ENCODE data around the gene FGF14. TPM values are rescaled to one million over a fixed set of nuclear protein-coding genes. Genes with fewer than 3 reads are reported as not detected.

Gene FGF14
- total RNA-seq, 1 donor from 2014 or later, result 2.0 TPM

- H3K4me3 ChIP-seq, result no peak overlapping the region
- no peaks in the 10 kb centered on the region for H3K36me3 ChIP-seq
- no peak overlapping the region for H3K27ac ChIP-seq
- DNase-seq (no peak), ATAC-seq (no peak)
- intact Hi-C loops (cut with DNase I), result no loop called here
- H3K9me3 ChIP-seq, result no peaks in the 10 kb centered on the region
- H3K27me3 ChIP-seq, result no peaks in the 10 kb centered on the region
- TF ChIP-seq, protein P1, sequence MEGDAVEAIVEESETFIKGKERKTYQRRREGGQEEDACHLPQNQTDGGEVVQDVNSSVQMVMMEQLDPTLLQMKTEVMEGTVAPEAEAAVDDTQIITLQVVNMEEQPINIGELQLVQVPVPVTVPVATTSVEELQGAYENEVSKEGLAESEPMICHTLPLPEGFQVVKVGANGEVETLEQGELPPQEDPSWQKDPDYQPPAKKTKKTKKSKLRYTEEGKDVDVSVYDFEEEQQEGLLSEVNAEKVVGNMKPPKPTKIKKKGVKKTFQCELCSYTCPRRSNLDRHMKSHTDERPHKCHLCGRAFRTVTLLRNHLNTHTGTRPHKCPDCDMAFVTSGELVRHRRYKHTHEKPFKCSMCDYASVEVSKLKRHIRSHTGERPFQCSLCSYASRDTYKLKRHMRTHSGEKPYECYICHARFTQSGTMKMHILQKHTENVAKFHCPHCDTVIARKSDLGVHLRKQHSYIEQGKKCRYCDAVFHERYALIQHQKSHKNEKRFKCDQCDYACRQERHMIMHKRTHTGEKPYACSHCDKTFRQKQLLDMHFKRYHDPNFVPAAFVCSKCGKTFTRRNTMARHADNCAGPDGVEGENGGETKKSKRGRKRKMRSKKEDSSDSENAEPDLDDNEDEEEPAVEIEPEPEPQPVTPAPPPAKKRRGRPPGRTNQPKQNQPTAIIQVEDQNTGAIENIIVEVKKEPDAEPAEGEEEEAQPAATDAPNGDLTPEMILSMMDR (IDR thresholded peaks at IDR 0.05), result no peak
- H3K4me1 ChIP-seq, result no peaks in the 10 kb centered on the region
Observed at GRCh38 chr13:101730420-101731000, 671.3 kb downstream of the FGF14 start.

GRCh38 chr13:101728615-101729014, 673.2 kb downstream of the FGF14 start:
- H3K9me3 ChIP-seq, result no peaks in the 10 kb centered on the region
- H3K27ac ChIP-seq, result no peak overlapping the region
- no peak for DNase-seq
- H3K36me3 ChIP-seq, result no peaks in the 10 kb centered on the region
- no peak overlapping the region for H3K4me3 ChIP-seq
- TF ChIP-seq, protein P1 (IDR thresholded peaks at IDR 0.05), result no peak
- no peaks in the 10 kb centered on the region for H3K4me1 ChIP-seq
- intact Hi-C loops (cut with DNase I), result no loop called here
- H3K27me3 ChIP-seq, result no peaks in the 10 kb centered on the region
- no peak for ATAC-seq

DNA sequence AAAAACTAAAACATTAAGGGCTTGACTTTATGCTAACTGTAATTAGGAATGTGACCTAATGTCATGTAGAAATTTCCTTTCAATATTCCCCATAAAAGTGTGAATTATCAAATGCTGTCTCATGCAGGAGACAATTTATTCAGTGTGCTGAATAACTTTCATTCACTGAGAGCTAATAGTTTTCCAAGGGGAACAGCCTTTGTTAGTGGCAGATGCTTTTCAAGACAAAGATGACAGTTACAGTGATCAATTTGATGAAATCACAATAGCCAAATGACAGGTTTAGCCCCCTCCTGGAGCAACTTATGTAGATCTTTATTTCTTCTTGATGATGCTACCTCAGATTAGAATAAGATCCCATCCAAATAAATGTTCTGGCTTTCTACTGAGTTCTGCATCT, 673.8 kb downstream of the FGF14 start:
- no peaks in the 10 kb centered on the region for H3K4me1 ChIP-seq
- DNase-seq, result no peak
- no peaks in the 10 kb centered on the region for H3K36me3 ChIP-seq
- H3K27me3 ChIP-seq, result no peaks in the 10 kb centered on the region
- intact Hi-C loops (cut with DNase I), result no loop called here
- H3K9me3 ChIP-seq, result no peaks in the 10 kb centered on the region
- no peak for ATAC-seq
- TF ChIP-seq, protein P1 (IDR thresholded peaks at IDR 0.05), result no peak
- no peak overlapping the region for H3K4me3 ChIP-seq
- H3K27ac ChIP-seq, result no peak overlapping the region

DNA sequence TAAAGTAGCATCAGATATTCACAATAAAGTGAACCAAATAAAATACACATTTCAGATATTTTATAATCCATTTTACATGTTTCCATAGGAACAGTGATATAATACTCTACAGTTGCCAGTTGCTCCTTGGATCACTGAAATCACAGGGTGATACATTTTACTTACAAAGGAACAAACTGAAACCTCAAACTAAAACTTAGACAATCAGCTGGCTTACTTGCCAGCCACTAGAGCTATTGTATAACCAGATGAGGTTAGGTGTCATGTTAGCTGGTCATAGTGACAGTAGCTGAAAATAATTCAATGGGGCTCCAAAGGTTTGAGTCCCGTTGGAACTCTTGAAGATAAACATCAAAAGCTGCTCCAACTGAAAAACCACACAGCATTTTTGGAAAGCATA, 674.7 kb downstream of the FGF14 start:
- TF ChIP-seq, protein P1 (IDR thresholded peaks at IDR 0.05), result no peak
- H3K4me1 ChIP-seq, result no peaks in the 10 kb centered on the region
- no peaks in the 10 kb centered on the region for H3K9me3 ChIP-seq
- H3K4me3 ChIP-seq, result no peak overlapping the region
- intact Hi-C loops (cut with DNase I), result no loop called here
- H3K36me3 ChIP-seq, result no peaks in the 10 kb centered on the region
- DNase-seq, result no peak
- H3K27ac ChIP-seq, result no peak overlapping the region
- H3K27me3 ChIP-seq, result no peaks in the 10 kb centered on the region
- no peak for ATAC-seq

GRCh38 chr13:101726681-101727080, 675.2 kb downstream of the FGF14 start:
- no peaks in the 10 kb centered on the region for H3K9me3 ChIP-seq
- no peak overlapping the region for H3K4me3 ChIP-seq
- TF ChIP-seq, protein P1 (IDR thresholded peaks at IDR 0.05), result no peak
- H3K36me3 ChIP-seq, result no peaks in the 10 kb centered on the region
- intact Hi-C loops (cut with DNase I), result no loop called here
- H3K27ac ChIP-seq, result no peak overlapping the region
- ATAC-seq, result no peak
- no peak for DNase-seq
- H3K4me1 ChIP-seq, result no peaks in the 10 kb centered on the region
- H3K27me3 ChIP-seq, result no peaks in the 10 kb centered on the region

- ATAC-seq, result peak; percentile 57
- Histone ChIP-seq H3K27ac (no peak overlapping the region), H3K4me1 (no peaks in the 10 kb centered on the region), H3K36me3 (no peaks in the 10 kb centered on the region), H3K9me3 (no peaks in the 10 kb centered on the region), H3K4me3 (no peak overlapping the region), H3K27me3 (no peaks in the 10 kb centered on the region)
- no peak for DNase-seq
- TF ChIP-seq, protein P1 (IDR thresholded peaks at IDR 0.05), result no peak
- intact Hi-C loops (cut with DNase I), result no loop called here
Observed at GRCh38 chr13:101718496-101718895, 683.4 kb downstream of the FGF14 start.
